HepG2 (cell line): ENCODE data around the gene CALML4. TPM values are rescaled to one million over a fixed set of nuclear protein-coding genes. Genes with fewer than 3 reads are reported as not detected.

Experiments used
- ATAC-seq: fragments of 200-7000 bp; cut with Tn5 transposase; 3 replicates; pipeline ENCODE4 v1.9.1; 2020; ENCODE audit warnings: mild to moderate bottlenecking, moderate library complexity
- BruUV-seq: library from RNA; stranded (reverse); fragments of 400-500 nt; replicated peaks from 2 replicates; lab custom pipeline; 2021; lab: Mats Ljungman, UMichigan
- CTCF ChIA-PET: fragments of 300-600 bp; formaldehyde crosslinking; extraction: SDS; loops from one replicate; lab custom pipeline; 2021; ENCODE audit warnings: low total read pairs, inconsistent platforms, low intra/inter-chr PET ratio; lab: Yijun Ruan, JAX
- POLR2A ChIA-PET: fragments of 350-600 bp; sonication (Branson Sonifier 250); formaldehyde crosslinking; loops from one replicate; lab custom pipeline; 2020; ENCODE audit warnings: antibody characterized with exemption, inconsistent platforms; lab: Yijun Ruan, JAX
- DNase-seq: peaks from one replicate; pipeline ENCODE4 v3.0.0-alpha.2; 2015; ENCODE audit warnings: low spot score
- FAIRE-seq: peaks from 3 replicates; lab custom pipeline; 2011; peaks lifted over from hg19 to GRCh38; lab: Jason Lieb, UNC
- H2AFZ ChIP-seq: one replicate; pipeline ENCODE4 v1.6.1; 2011; ENCODE audit warnings: low read length, inconsistent platforms
- H3K27ac ChIP-seq: fragments of 300-600 bp; 3 replicates; pipeline ENCODE4 v1.8.0; 2011; ENCODE audit warnings: mixed run types, mild to moderate bottlenecking, mixed read lengths, low read length, inconsistent platforms; ENCODE audit not compliant: insufficient read depth; ENCODE audit errors: extremely low read length
- H3K27me3 ChIP-seq, 2 experiments: fragments of 200-600 bp in 1 of 2; 2 replicates in 1 of 2; 3 replicates in 1 of 2; pipeline versions ENCODE4 v1.6.0 to v1.8.0; 2011; ENCODE audit warnings: low read length in 2 of 2, mild to moderate bottlenecking in 2 of 2, moderate library complexity in 2 of 2, inconsistent platforms in 1 of 2; ENCODE audit not compliant: insufficient read depth in 2 of 2, control insufficient read depth in 1 of 2
- H3K36me3 ChIP-seq, 2 experiments: fragments of 200-600 bp in 1 of 2; replicated peaks in 1 of 2; 2 replicates in 1 of 2; 3 replicates in 1 of 2; pipeline versions ENCODE4 v1.5.1 to v1.8.0; 2011; ENCODE audit warnings: low read length in 2 of 2, inconsistent platforms in 1 of 2; ENCODE audit not compliant: insufficient read depth in 2 of 2, control insufficient read depth in 1 of 2
- H3K4me1 ChIP-seq: 2 replicates; pipeline ENCODE4 v1.5.1; 2012; ENCODE audit warnings: low read length, inconsistent platforms; ENCODE audit not compliant: insufficient read depth
- H3K4me2 ChIP-seq: 2 replicates; pipeline ENCODE4 v1.6.0; 2011; ENCODE audit warnings: low read depth, low read length, inconsistent platforms
- H3K4me3 ChIP-seq, 3 experiments: fragments of 200-600 bp in 1 of 3; sonication (generic), shearing (Covaris generic) in 1 of 3; replicated peaks in 1 of 3; 2 replicates each; pipeline ENCODE4 v1.5.1; 2011 to 2016; ENCODE audit warnings: low read length in 3 of 3, inconsistent platforms in 2 of 3, low read depth in 2 of 3, mild to moderate bottlenecking in 2 of 3, control low read depth in 1 of 3, mixed read lengths in 1 of 3; ENCODE audit not compliant: insufficient read depth in 1 of 3
- H3K79me2 ChIP-seq: one replicate; pipeline ENCODE4 v1.6.1; 2011; ENCODE audit warnings: low read length, inconsistent platforms; ENCODE audit not compliant: insufficient read depth
- H3K9ac ChIP-seq: 2 replicates; pipeline ENCODE4 v1.6.0; 2011; ENCODE audit warnings: mild to moderate bottlenecking, low read depth, low read length, inconsistent platforms; ENCODE audit not compliant: insufficient read depth
- H3K9me3 ChIP-seq: 2 replicates; pipeline ENCODE4 v1.5.1; 2012; ENCODE audit warnings: mild to moderate bottlenecking, low read length
- H4K20me1 ChIP-seq: 2 replicates; pipeline ENCODE4 v1.6.0; 2011; ENCODE audit warnings: inconsistent platforms, mild to moderate bottlenecking, low read length, moderate library complexity; ENCODE audit not compliant: insufficient read depth
- EP300 ChIP-seq, 3 experiments: sonication (generic) in 1 of 3; formaldehyde crosslinking in 1 of 3; IDR thresholded peaks; 2 replicates each; pipeline versions ENCODE4 v1.5.1 to v1.6.1; 2011 to 2020; ENCODE audit warnings: low read depth in 2 of 3, low read length in 2 of 3, borderline replicate concordance in 1 of 3, improper control_type of control experiment in 1 of 3, mild to moderate bottlenecking in 1 of 3, missing genetic modification reagents in 1 of 3, moderate library complexity in 1 of 3
- HDAC1 ChIP-seq: sonication (generic); formaldehyde crosslinking; IDR thresholded peaks from 2 replicates; pipeline ENCODE4 v1.5.1; 2020; ENCODE audit warnings: mild to moderate bottlenecking, missing genetic modification reagents
- HDAC6 ChIP-seq: fragments of 200-600 bp; sonication (generic); IDR thresholded peaks from 2 replicates; pipeline ENCODE4 v1.7.0; 2017; ENCODE audit warnings: mild to moderate bottlenecking, antibody characterized with exemption, low read length, low read depth
- TARDBP ChIP-seq: sonication (generic); formaldehyde crosslinking; IDR thresholded peaks from 2 replicates; pipeline ENCODE4 v1.8.0; 2022; ENCODE audit warnings: mild to moderate bottlenecking, missing genetic modification reagents
- ZBTB42 ChIP-seq: sonication (generic); formaldehyde crosslinking; IDR thresholded peaks from 2 replicates; pipeline ENCODE4 v1.5.0; 2020; ENCODE audit warnings: mild to moderate bottlenecking, missing genetic modification reagents
- ZNF234 ChIP-seq: sonication (generic); formaldehyde crosslinking; conservative IDR thresholded peaks from 2 replicates; pipeline ENCODE4 v1.5.1; 2020; ENCODE audit warnings: mild to moderate bottlenecking, missing genetic modification reagents
- ZNF253 ChIP-seq: sonication (generic); formaldehyde crosslinking; IDR thresholded peaks from 2 replicates; pipeline ENCODE4 v1.8.0; 2022; ENCODE audit warnings: mild to moderate bottlenecking, missing genetic modification reagents, borderline replicate concordance
- ZZZ3 ChIP-seq: sonication (generic); formaldehyde crosslinking; IDR thresholded peaks from 2 replicates; pipeline ENCODE4 v1.4.0; 2020; ENCODE audit warnings: missing genetic modification reagents, mild to moderate bottlenecking, borderline replicate concordance
- WGBS: methylation state at CpG from one replicate; pipeline ENCODE4 v1.1.6; 2017; ENCODE audit warnings: low lambda C conversion rate; 5-methylcytosine and 5-hydroxymethylcytosine counted together
- in situ Hi-C: cut with HindIII; loops from 2 replicates; pipeline ENCODE4 v1.10.0; 2017; ENCODE audit warnings: low pct_unique_long_range_greater_than_20kb; ENCODE audit not compliant: extremely low pct_ligation_motif_present
- intact Hi-C: fragments of 100-400 bp; cut with micrococcal nuclease; formaldehyde crosslinking; loops from one replicate; pipeline ENCODE4 v1.10.0; 2022; ENCODE audit not compliant: unreplicated experiment
- polyA plus RNA-seq, 8 experiments: library from polyadenylated mRNA; depleted of rRNA in 3 of 8; stranded (reverse) in 7 of 8; unstranded in 1 of 8; fragments of >200 nt; fragmentation: Illumina TruSeq in 4 of 8; extraction: Trizol in 4 of 8; gene quantifications; 2 replicates each; pipeline versions ENCODE4 v1.2.1 to v1.2.3, GENCODE V29; 2011 to 2016; ENCODE audit warnings: low read depth in 4 of 8, missing spikeins in 1 of 8, mixed read lengths in 1 of 8; ENCODE audit not compliant: insufficient read depth in 1 of 8
- total RNA-seq, 5 experiments: library from RNA; depleted of rRNA; stranded (reverse); fragments of >200 nt; fragmentation: Illumina TruSeq; extraction: Trizol; gene quantifications; 2 replicates each; pipeline ENCODE4 v1.2.3, GENCODE V29; 2016; ENCODE audit warnings: low read depth in 1 of 5
- TF ChIP-seq, protein P1 (sequence below): sonication (generic); formaldehyde crosslinking; IDR thresholded peaks from 2 replicates; pipeline ENCODE4 v1.4.0; 2020; ENCODE audit warnings: missing genetic modification reagents, low read depth, mild to moderate bottlenecking, borderline replicate concordance
- TF ChIP-seq, protein P2 (sequence below): sonication (generic); formaldehyde crosslinking; IDR thresholded peaks from 2 replicates; pipeline ENCODE4 v1.5.0; 2020; ENCODE audit warnings: mild to moderate bottlenecking, missing genetic modification reagents, borderline replicate concordance
- TF ChIP-seq, protein P3 (sequence below): sonication (generic); formaldehyde crosslinking; IDR thresholded peaks from 2 replicates; pipeline ENCODE4 v1.4.0; 2020; ENCODE audit warnings: low read depth, missing genetic modification reagents

The CALML4 gene
- total and polyA plus RNA-seq, 2 of the 13 experiments (the other 11 are each of a cell fraction or from before 2014, with no cell fraction given): 3.6 to 8.7 TPM

DNA sequence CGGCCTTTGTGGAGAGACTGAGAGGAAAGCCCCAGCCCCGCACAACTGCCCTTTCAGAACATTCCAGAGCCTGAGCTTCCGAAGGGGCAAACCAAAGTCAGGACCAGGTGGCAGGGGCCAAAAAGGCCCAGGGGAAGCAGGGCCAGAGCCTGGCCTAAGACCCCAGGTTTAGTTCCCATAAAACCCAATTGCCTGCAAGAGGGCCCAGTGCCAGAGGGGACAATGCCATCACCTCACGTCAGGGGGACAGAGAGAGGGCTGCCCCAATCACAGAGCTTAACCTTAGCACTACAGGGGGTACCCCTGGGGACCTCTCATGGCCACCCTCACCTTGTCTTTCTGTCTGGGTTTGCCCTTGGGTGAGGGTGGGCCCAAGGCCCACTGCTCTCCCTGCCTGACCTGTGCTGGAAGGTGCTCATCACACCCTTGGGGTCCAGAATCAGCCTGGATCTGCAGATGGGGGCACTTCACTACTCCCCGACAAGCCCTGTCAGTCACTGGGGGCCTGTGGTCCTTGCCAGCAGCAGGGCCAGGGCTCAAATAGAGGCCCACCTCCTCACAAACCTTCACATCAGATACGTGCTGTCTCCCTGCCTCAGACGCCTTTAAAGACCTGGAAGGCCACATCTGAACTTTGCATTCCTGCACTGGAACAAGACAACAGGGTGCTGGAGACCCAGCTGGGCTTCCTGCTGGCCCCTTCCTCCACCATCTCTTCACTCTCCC lies 3.8 kb downstream of the CALML4 start:
- Histone ChIP-seq H3K4me3 (no peak overlapping the region), H3K79me2 (no peaks in the 10 kb centered on the region), H3K27ac (no peak overlapping the region), H2AFZ (no peak overlapping the region), H3K9me3 (no peaks in the 10 kb centered on the region), H3K4me2 (no peak overlapping the region), H3K9ac (no peak overlapping the region), H3K36me3 (no peaks in the 10 kb centered on the region; a peak in 1 of 5 replicates), H3K27me3 (no peaks in the 10 kb centered on the region), H3K4me1 (peaks cover 65% of the 10 kb centered on the region), H4K20me1 (0 out of 2 replicates have a peak, but pooled peaks cover 6% of the 10 kb centered on the region)
- TF ChIP-seq HDAC1 (CRISPR knock-in tag) (no peak), TARDBP (CRISPR knock-in tag) (no peak), ZNF234 (CRISPR knock-in tag) (no peak), HDAC6 (no peak), ZZZ3 (CRISPR knock-in tag) (no peak), ZBTB42 (CRISPR knock-in tag) (no peak), ZNF253 (CRISPR knock-in tag) (no peak), EP300 (IDR thresholded peaks at IDR 0.05; ENCODE audit: low read depth in 2 of 2, low read length in 2 of 2) (no peak), EP300 (CRISPR knock-in tag; IDR thresholded peaks at IDR 0.05; ENCODE audit: borderline replicate concordance) (no peak)
- TF ChIP-seq, protein P1, sequence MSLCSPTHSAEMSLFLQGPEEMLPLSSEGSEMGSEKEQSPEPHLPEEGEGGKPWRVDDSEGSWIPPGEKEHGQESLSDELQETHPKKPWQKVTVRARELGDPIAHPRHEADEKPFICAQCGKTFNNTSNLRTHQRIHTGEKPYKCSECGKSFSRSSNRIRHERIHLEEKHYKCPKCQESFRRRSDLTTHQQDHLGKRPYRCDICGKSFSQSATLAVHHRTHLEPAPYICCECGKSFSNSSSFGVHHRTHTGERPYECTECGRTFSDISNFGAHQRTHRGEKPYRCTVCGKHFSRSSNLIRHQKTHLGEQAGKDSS (CRISPR knock-in tag): no peak
- TF ChIP-seq, protein P2, sequence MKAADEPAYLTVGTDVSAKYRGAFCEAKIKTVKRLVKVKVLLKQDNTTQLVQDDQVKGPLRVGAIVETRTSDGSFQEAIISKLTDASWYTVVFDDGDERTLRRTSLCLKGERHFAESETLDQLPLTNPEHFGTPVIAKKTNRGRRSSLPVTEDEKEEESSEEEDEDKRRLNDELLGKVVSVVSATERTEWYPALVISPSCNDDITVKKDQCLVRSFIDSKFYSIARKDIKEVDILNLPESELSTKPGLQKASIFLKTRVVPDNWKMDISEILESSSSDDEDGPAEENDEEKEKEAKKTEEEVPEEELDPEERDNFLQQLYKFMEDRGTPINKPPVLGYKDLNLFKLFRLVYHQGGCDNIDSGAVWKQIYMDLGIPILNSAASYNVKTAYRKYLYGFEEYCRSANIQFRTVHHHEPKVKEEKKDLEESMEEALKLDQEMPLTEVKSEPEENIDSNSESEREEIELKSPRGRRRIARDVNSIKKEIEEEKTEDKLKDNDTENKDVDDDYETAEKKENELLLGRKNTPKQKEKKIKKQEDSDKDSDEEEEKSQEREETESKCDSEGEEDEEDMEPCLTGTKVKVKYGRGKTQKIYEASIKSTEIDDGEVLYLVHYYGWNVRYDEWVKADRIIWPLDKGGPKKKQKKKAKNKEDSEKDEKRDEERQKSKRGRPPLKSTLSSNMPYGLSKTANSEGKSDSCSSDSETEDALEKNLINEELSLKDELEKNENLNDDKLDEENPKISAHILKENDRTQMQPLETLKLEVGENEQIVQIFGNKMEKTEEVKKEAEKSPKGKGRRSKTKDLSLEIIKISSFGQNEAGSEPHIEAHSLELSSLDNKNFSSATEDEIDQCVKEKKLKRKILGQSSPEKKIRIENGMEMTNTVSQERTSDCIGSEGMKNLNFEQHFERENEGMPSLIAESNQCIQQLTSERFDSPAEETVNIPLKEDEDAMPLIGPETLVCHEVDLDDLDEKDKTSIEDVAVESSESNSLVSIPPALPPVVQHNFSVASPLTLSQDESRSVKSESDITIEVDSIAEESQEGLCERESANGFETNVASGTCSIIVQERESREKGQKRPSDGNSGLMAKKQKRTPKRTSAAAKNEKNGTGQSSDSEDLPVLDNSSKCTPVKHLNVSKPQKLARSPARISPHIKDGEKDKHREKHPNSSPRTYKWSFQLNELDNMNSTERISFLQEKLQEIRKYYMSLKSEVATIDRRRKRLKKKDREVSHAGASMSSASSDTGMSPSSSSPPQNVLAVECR (CRISPR knock-in tag): no peak
- TF ChIP-seq, protein P3, sequence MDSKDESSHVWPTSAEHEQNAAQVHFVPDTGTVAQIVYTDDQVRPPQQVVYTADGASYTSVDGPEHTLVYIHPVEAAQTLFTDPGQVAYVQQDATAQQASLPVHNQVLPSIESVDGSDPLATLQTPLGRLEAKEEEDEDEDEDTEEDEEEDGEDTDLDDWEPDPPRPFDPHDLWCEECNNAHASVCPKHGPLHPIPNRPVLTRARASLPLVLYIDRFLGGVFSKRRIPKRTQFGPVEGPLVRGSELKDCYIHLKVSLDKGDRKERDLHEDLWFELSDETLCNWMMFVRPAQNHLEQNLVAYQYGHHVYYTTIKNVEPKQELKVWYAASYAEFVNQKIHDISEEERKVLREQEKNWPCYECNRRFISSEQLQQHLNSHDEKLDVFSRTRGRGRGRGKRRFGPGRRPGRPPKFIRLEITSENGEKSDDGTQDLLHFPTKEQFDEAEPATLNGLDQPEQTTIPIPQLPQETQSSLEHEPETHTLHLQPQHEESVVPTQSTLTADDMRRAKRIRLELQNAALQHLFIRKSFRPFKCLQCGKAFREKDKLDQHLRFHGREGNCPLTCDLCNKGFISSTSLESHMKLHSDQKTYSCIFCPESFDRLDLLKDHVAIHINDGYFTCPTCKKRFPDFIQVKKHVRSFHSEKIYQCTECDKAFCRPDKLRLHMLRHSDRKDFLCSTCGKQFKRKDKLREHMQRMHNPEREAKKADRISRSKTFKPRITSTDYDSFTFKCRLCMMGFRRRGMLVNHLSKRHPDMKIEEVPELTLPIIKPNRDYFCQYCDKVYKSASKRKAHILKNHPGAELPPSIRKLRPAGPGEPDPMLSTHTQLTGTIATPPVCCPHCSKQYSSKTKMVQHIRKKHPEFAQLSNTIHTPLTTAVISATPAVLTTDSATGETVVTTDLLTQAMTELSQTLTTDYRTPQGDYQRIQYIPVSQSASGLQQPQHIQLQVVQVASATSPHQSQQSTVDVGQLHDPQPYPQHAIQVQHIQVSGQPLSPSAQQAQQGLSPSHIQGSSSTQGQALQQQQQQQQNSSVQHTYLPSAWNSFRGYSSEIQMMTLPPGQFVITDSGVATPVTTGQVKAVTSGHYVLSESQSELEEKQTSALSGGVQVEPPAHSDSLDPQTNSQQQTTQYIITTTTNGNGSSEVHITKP (CRISPR knock-in tag): no peak
- in situ Hi-C loops: no loop called here
- BruUV-seq: no TSS peak
- DNase-seq (no peak), ATAC-seq (no peak), FAIRE-seq (no peak)
- ChIA-PET CTCF (no interaction called here), POLR2A (no interaction called here)
- 100% methylated on average over 5 of the region's 7 CpGs for WGBS
- intact Hi-C loops: no loop called here
